ENCODE measurements around the gene MRPL55.
A peak's percentile ranks its signal among the peaks of the same experiment; 100 is the strongest.

Gene MRPL55

GRCh38 chr1:228154670-228155571, 45.8 kb upstream of the MRPL55 start:
- H3K27ac ChIP-seq (replicated peaks; ENCODE audit: low read length): no peak overlapping the region
- DNase-seq (ENCODE audit: low spot score): no peak
- H4K8ac ChIP-seq (ENCODE audit: low read depth, low read length): no peak overlapping the region
- H3K79me1 ChIP-seq (ENCODE audit: low read depth, low read length): peaks cover 2% of the 10 kb centered on the region
- peak overlapping the region; percentile 27 for H2AK5ac ChIP-seq (ENCODE audit: low read depth, low read length)
- peaks cover 2 to 8% of the 10 kb centered on the region in 2 donors for H3K4me1 ChIP-seq (ENCODE audit: control insufficient read depth in 2 of 2, insufficient read depth in 1 of 2, low read depth in 1 of 2, low read length in 2 of 2)
- peak overlapping the region; percentile 48 for H2BK5ac ChIP-seq (ENCODE audit: low read length)
- H3K4ac ChIP-seq (ENCODE audit: low read length): no peak overlapping the region
- peak overlapping the region; percentile 2 for H3K9ac ChIP-seq (ENCODE audit: low read depth, low read length, poor library complexity)
- H2BK120ac ChIP-seq (ENCODE audit: low read depth, low read length): no peak overlapping the region
- no peaks in the 10 kb centered on the region for H3K27me3 ChIP-seq (ENCODE audit: control insufficient read depth in 3 of 3, insufficient read depth in 3 of 3, low read depth in 1 of 3, low read length in 3 of 3)
- H3K4me3 ChIP-seq (ENCODE audit: low read length in 2 of 2): peak overlapping the region in 1 of 2 donors; percentile 11
- H3K4me2 ChIP-seq (ENCODE audit: insufficient read depth, low read length, poor library complexity, severe bottlenecking): no peak overlapping the region
- WGBS, 2 donors (ENCODE audit: extremely low coverage in 2 of 2, insufficient read length in 2 of 2, insufficient replicate concordance in 1 of 2): no CpG with 5 or more reads among the region's 20 CpGs
- H3K14ac ChIP-seq (ENCODE audit: low read length): peak overlapping the region; percentile 67
- H4K91ac ChIP-seq (ENCODE audit: low read depth, low read length, poor library complexity): no peak overlapping the region
- no peak overlapping the region for H2BK15ac ChIP-seq (ENCODE audit: low read length)
- no peak overlapping the region for H2BK12ac ChIP-seq (ENCODE audit: low read length)
- H3K9me3 ChIP-seq (replicated peaks in 1 of 2; ENCODE audit: control insufficient read depth in 2 of 2, insufficient read depth in 1 of 2, low read depth in 1 of 2, low read length in 2 of 2): no peaks in the 10 kb centered on the region
- H3K18ac ChIP-seq (ENCODE audit: low read length): no peak overlapping the region
- H2AFZ ChIP-seq (ENCODE audit: low read length): no peak overlapping the region
- no peak overlapping the region for H3K23ac ChIP-seq (ENCODE audit: low read depth, low read length, poor library complexity)
- no peaks in the 10 kb centered on the region for H3K36me3 ChIP-seq (replicated peaks in 1 of 2; ENCODE audit: control insufficient read depth in 2 of 2, insufficient read depth in 2 of 2, low read length in 2 of 2)

- Histone ChIP-seq H2AK5ac (ENCODE audit: low read depth, low read length) (no peak overlapping the region), H4K91ac (ENCODE audit: low read depth, low read length, poor library complexity) (no peak overlapping the region), H3K4me2 (ENCODE audit: insufficient read depth, low read length, poor library complexity, severe bottlenecking) (no peak overlapping the region), H2BK12ac (ENCODE audit: low read length) (no peak overlapping the region), H3K9ac (ENCODE audit: low read depth, low read length, poor library complexity) (no peak overlapping the region), H3K4ac (ENCODE audit: low read length) (no peak overlapping the region), H2BK120ac (ENCODE audit: low read depth, low read length) (no peak overlapping the region), H2BK15ac (ENCODE audit: low read length) (no peak overlapping the region), H3K4me3 (ENCODE audit: low read length in 2 of 2) (peak overlapping the region in 1 of 2 donors; percentile 10), H3K36me3 (replicated peaks in 1 of 2; ENCODE audit: control insufficient read depth in 2 of 2, insufficient read depth in 2 of 2, low read length in 2 of 2) (no peaks in the 10 kb centered on the region), H4K8ac (ENCODE audit: low read depth, low read length) (no peak overlapping the region), H3K14ac (ENCODE audit: low read length) (no peak overlapping the region), H2AFZ (ENCODE audit: low read length) (no peak overlapping the region), H3K23ac (ENCODE audit: low read depth, low read length, poor library complexity) (no peak overlapping the region), H3K4me1 (ENCODE audit: control insufficient read depth in 2 of 2, insufficient read depth in 1 of 2, low read depth in 1 of 2, low read length in 2 of 2) (peaks cover 5 to 14% of the 10 kb centered on the region in 2 donors), H3K27ac (replicated peaks; ENCODE audit: low read length) (no peak overlapping the region), H3K79me1 (ENCODE audit: low read depth, low read length) (peaks cover 2% of the 10 kb centered on the region), H3K9me3 (replicated peaks in 1 of 2; ENCODE audit: control insufficient read depth in 2 of 2, insufficient read depth in 1 of 2, low read depth in 1 of 2, low read length in 2 of 2) (no peaks in the 10 kb centered on the region), H3K18ac (ENCODE audit: low read length) (no peak overlapping the region), H2BK5ac (ENCODE audit: low read length) (no peak overlapping the region), H3K27me3 (ENCODE audit: control insufficient read depth in 3 of 3, insufficient read depth in 3 of 3, low read depth in 1 of 3, low read length in 3 of 3) (no peaks in the 10 kb centered on the region)
- no peak for DNase-seq (ENCODE audit: low spot score)
- WGBS, 2 donors (ENCODE audit: extremely low coverage in 2 of 2, insufficient read length in 2 of 2, insufficient replicate concordance in 1 of 2): no CpG with 5 or more reads among the region's 11 CpGs
Measured at GRCh38 chr1:228154021-228154669, 45.0 kb upstream of the MRPL55 start.

- H3K9me3 ChIP-seq (replicated peaks in 1 of 2; ENCODE audit: control insufficient read depth in 2 of 2, insufficient read depth in 1 of 2, low read depth in 1 of 2, low read length in 2 of 2): no peaks in the 10 kb centered on the region
- H2AFZ ChIP-seq (ENCODE audit: low read length): no peak overlapping the region
- peak overlapping the region; percentile 31 for H3K18ac ChIP-seq (ENCODE audit: low read length)
- H3K79me1 ChIP-seq (ENCODE audit: low read depth, low read length): peaks cover 4% of the 10 kb centered on the region
- peaks cover 0 to 12% of the 10 kb centered on the region in 2 donors for H3K36me3 ChIP-seq (replicated peaks in 1 of 2; ENCODE audit: control insufficient read depth in 2 of 2, insufficient read depth in 2 of 2, low read length in 2 of 2)
- H3K27ac ChIP-seq (replicated peaks; ENCODE audit: low read length): no peak overlapping the region
- H4K8ac ChIP-seq (ENCODE audit: low read depth, low read length): no peak overlapping the region
- H3K27me3 ChIP-seq (ENCODE audit: control insufficient read depth in 3 of 3, insufficient read depth in 3 of 3, low read depth in 1 of 3, low read length in 3 of 3): no peaks in the 10 kb centered on the region
- no peak overlapping the region for H3K4ac ChIP-seq (ENCODE audit: low read length)
- H3K23ac ChIP-seq (ENCODE audit: low read depth, low read length, poor library complexity): no peak overlapping the region
- H2AK5ac ChIP-seq (ENCODE audit: low read depth, low read length): no peak overlapping the region
- H3K4me3 ChIP-seq (ENCODE audit: low read length in 2 of 2): no peak overlapping the region
- H2BK120ac ChIP-seq (ENCODE audit: low read depth, low read length): no peak overlapping the region
- WGBS, 2 donors (ENCODE audit: extremely low coverage in 2 of 2, insufficient read length in 2 of 2, insufficient replicate concordance in 1 of 2): no CpG with 5 or more reads among the region's 3 CpGs
- no peak overlapping the region for H2BK12ac ChIP-seq (ENCODE audit: low read length)
- no peak overlapping the region for H3K4me2 ChIP-seq (ENCODE audit: insufficient read depth, low read length, poor library complexity, severe bottlenecking)
- peaks cover 9 to 19% of the 10 kb centered on the region in 2 donors for H3K4me1 ChIP-seq (ENCODE audit: control insufficient read depth in 2 of 2, insufficient read depth in 1 of 2, low read depth in 1 of 2, low read length in 2 of 2)
- no peak overlapping the region for H4K91ac ChIP-seq (ENCODE audit: low read depth, low read length, poor library complexity)
- DNase-seq (ENCODE audit: low spot score): no peak
- no peak overlapping the region for H2BK15ac ChIP-seq (ENCODE audit: low read length)
- no peak overlapping the region for H2BK5ac ChIP-seq (ENCODE audit: low read length)
- no peak overlapping the region for H3K9ac ChIP-seq (ENCODE audit: low read depth, low read length, poor library complexity)
- no peak overlapping the region for H3K14ac ChIP-seq (ENCODE audit: low read length)
Measured at GRCh38 chr1:228152918-228153258, 43.8 kb upstream of the MRPL55 start.
